ENCODE measurements around the gene SDR42E2. TPM values are rescaled to one million over a fixed set of nuclear protein-coding genes. Genes with fewer than 3 reads are reported as not detected.
"Not testable (repeated sequence)": the region's sequence is repeated elsewhere in the genome, so short reads cannot be mapped to it uniquely, and the experiment has no call there.

SDR42E2 gene
- total RNA-seq, 4 donors from 2014 or later, result not detected

GRCh38 chr16:22144520-22144919 is 17.8 kb upstream of the SDR42E2 start:
- no peak for DNase-seq
- Histone ChIP-seq H3K27me3 (peaks cover 0 to 8% (median 0%) of the 10 kb centered on the region in 4 donors), H3K9me3 (no peaks in the 10 kb centered on the region), H3K27ac (no peak overlapping the region), H3K36me3 (no peaks in the 10 kb centered on the region), H3K4me1 (no peaks in the 10 kb centered on the region), H3K4me3 (no peak overlapping the region)
- 78 to 86% methylated on average over 6 of the region's 6 CpGs for WGBS, 2 donors
- intact Hi-C loops (cut with DNase I), result no loop called here
- TF ChIP-seq POLR2A (IDR thresholded peaks at IDR 0.05) (no peak), CTCF (IDR thresholded peaks at IDR 0.05) (no peak)

GRCh38 chr16:22147853-22148252 is 14.5 kb upstream of the SDR42E2 start:
- H3K36me3 ChIP-seq, result no peaks in the 10 kb centered on the region
- intact Hi-C loops (cut with DNase I), result no loop called here
- H3K4me3 ChIP-seq, result no peak overlapping the region
- H3K4me1 ChIP-seq, result no peaks in the 10 kb centered on the region
- no peak for DNase-seq
- no peak for TF ChIP-seq POLR2A (IDR thresholded peaks at IDR 0.05)
- TF ChIP-seq CTCF (IDR thresholded peaks at IDR 0.05), result no peak
- H3K9me3 ChIP-seq, result no peaks in the 10 kb centered on the region
- H3K27me3 ChIP-seq, result peaks cover 0 to 2% (median 0%) of the 10 kb centered on the region in 4 donors
- no peak overlapping the region for H3K27ac ChIP-seq
- 68 to 69% methylated on average over 7 to 8 of the region's 9 CpGs for WGBS, 2 donors

- H3K4me3 ChIP-seq, result no peak overlapping the region
- no peak overlapping the region for H3K27ac ChIP-seq
- no peak for DNase-seq
- no peak for TF ChIP-seq POLR2A (IDR thresholded peaks at IDR 0.05)
- no peak for TF ChIP-seq CTCF (IDR thresholded peaks at IDR 0.05)
- H3K36me3 ChIP-seq, result no peaks in the 10 kb centered on the region
- no peaks in the 10 kb centered on the region for H3K9me3 ChIP-seq
- no peaks in the 10 kb centered on the region for H3K27me3 ChIP-seq
- no peaks in the 10 kb centered on the region for H3K4me1 ChIP-seq
- intact Hi-C loops (cut with DNase I), result no loop called here
- 68 to 69% methylated on average over 7 of the region's 7 CpGs for WGBS, 2 donors
Observed at GRCh38 chr16:22151246-22151998, 10.9 kb upstream of the SDR42E2 start.

- Histone ChIP-seq H3K27me3 (no peaks in the 10 kb centered on the region), H3K36me3 (no peaks in the 10 kb centered on the region), H3K4me1 (no peaks in the 10 kb centered on the region), H3K27ac (no peak overlapping the region), H3K4me3 (no peak overlapping the region), H3K9me3 (no peaks in the 10 kb centered on the region)
- DNase-seq, result no peak
- no peak for TF ChIP-seq POLR2A (IDR thresholded peaks at IDR 0.05)
- TF ChIP-seq CTCF (IDR thresholded peaks at IDR 0.05), result no peak
- intact Hi-C loops (cut with DNase I), result no loop called here
- 69 to 84% methylated on average over 4 to 11 of the region's 11 CpGs for WGBS, 2 donors
Observed at GRCh38 chr16:22152316-22152715, 10.0 kb upstream of the SDR42E2 start.

- H3K4me1 ChIP-seq; intact Hi-C loops (cut with DNase I); H3K27ac ChIP-seq; DNase-seq; H3K27me3 ChIP-seq; H3K9me3 ChIP-seq; H3K4me3 ChIP-seq; H3K36me3 ChIP-seq: not testable (repeated sequence)
- 59 to 73% methylated on average over 7 of the region's 7 CpGs for WGBS, 2 donors
Observed at GRCh38 chr16:22153078-22153477, 9.2 kb upstream of the SDR42E2 start.
